Hematopoietic multipotent progenitor cell treated with erythropoietin and hydrocortisone succinate and interleukin-3 and kit ligand, for 17 days (in vitro differentiated cells): ENCODE results near the gene RHOD.

Experiments used
- DNase-seq: peaks from one replicate; pipeline ENCODE4 v3.0.0-alpha.2; 2015; ENCODE audit warnings: low spot score

The RHOD gene

GRCh38 chr11:67062526-67063373, 6.1 kb downstream of the RHOD start:
- no peak for DNase-seq

DNA sequence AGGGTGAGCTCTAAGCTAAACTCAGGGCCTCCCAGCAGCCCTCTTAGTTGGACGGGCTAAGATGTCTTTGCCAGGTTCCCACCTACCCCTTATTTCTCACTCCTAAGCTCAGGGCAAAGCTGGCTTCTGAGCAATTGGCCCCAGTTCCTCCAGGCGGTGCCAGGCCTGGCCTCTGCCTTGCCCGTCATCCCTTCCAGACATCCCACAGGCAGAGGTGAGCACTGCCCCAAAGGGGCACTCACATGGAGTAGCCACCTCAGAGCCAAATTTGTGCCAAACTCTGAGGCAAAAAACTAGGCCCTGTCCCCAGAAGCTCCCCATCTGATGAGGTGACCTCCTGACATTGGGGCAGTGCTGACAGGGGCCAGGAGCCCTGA, 9.7 kb downstream of the RHOD start:
- DNase-seq, result no peak

DNA sequence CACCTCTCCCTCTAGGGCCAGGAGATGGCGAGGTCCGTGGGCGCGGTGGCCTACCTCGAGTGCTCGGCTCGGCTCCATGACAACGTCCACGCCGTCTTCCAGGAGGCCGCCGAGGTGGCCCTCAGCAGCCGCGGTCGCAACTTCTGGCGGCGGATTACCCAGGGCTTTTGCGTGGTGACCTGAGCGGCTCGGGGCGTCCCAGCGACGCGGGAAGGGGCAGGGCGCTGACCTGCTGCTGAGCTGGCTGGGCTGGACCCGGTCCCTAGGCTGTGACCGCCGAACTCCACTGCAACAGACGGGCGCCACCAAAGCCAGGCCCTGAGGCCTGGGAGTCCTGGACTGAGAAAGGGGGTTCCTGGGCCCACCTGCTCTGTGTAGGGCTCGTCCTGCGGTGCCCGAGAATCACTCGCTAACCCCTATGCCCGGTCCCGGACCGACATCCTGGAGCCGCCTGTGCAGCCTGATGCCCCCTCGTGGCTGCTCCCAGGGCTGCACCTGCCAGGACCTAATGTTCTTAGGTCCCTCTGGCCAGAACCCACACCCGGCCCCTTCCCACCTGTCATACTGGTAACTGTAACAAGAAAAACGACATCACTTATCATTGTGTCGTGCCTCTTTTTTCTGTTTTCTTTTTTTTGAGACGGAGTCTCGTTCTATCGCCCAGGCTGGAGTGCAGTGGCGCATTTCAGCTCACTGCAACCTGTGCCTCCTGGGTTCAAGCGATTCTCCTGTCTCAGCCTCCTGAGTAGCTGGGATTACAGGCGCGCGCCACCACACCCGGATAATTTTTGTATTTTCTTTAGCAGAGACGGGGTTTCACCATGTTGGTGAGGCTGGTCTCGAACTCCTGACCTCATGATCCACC, 15.0 kb downstream of the RHOD start:
- peak; percentile 77 for DNase-seq

DNA sequence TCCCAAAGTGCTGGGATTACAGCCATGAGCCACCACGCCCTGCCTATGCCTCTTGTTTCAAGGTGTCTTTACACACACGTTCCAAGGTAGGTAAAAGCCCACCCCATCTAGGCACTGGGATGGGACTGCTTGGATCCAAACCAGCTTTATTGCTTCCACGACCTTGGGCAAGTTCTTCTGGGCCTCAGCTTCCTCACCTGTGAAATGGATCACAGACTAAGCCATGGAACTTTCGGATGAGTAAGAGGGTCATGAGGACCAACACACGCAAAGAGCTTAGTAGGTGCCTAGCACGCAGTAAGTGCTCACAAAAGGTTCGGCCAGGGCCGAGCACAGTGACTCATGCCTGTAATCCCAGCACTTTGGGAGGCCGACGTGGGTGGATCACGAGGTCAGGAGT, 15.6 kb downstream of the RHOD start:
- no peak for DNase-seq

GRCh38 chr11:67073908-67074307, 17.3 kb downstream of the RHOD start:
- DNase-seq, result no peak

- DNase-seq, result no peak
Observed at GRCh38 chr11:67076202-67076601, 19.6 kb downstream of the RHOD start.

- DNase-seq, result no peak
Observed at GRCh38 chr11:67079065-67079705, 22.5 kb downstream of the RHOD start.

GRCh38 chr11:67082071-67082791, 25.6 kb downstream of the RHOD start:
- peak; percentile 36 for DNase-seq

DNA sequence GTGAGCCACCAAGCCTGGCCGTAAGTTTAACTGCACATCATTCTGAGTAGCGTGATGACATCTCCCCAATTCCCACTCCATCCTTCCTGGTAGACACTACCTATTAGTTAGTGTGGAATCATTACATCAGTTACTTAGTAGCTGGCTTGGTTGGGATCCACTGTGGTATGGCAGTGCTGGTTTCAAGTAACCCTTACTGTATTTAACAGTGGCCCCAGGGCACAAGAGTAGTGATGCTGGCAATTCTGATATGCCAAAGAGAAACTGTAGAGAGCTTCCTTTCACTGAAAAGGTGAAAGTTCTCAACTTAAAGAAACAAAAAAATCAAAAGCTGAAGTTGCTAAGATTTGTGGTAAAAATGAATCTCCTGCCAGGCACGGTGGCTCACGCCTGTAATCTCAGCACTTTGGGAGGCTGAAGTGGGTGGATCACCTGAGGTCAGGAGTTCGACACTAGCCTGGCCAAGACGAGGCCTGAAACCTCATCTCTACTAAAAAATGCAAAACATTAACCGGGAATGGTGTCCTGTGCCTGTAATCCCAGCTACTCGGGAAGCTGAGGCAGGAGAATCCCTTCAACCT, 27.2 kb downstream of the RHOD start:
- no peak for DNase-seq

DNA sequence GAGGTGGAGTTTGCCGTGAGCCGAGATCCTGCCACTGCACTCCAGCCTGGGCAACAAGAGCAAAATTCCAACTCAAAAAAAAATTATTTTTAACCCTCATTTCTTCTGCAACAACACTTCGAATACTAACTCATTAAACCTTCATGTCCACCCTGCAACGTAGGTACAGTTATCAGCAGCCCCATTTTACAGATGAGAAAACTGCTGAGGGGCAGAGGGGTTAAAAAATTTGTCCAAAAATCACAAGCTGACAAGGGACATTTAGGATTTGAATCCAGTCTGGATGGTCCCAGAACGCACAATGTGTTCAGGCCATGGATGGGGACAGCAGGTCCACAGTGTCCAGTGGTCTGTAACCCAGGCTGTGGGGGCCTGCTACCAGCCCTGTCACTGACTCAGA, 29.0 kb downstream of the RHOD start:
- no peak for DNase-seq

DNA sequence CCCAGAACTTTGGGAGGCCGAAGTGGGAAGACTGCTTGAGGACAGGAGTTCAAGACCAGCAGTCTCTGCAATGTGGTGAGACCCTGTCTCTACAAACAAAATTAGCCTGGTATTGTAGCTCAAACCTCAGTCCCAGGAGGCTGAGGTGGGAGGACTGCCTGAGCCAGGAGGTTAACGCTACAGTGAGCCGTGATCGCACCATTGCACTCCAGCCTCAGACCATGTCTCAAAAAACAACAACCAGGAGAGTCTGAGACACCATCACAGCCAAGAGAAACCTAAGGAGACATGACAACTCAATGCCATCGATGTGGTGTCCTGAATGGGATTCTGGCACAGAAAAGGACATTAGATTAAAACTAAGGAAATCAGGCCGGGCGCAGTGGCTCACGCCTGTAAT, 34.1 kb downstream of the RHOD start:
- DNase-seq, result no peak

DNA sequence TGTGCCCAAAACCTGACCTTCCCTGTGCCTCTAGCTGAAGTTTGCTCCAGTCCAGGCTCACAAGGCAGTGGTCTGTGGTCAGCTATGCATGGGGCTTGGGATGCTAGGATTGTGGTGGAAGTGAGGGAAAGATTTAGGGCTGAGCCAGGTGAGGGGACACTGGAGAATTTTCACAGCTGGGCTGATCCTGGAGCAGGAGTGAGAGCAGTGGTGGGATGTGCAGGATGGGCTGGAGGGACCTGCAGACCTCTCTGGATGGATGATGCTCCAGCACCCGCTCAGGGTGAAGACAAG, 38.5 kb downstream of the RHOD start:
- no peak for DNase-seq

- no peak for DNase-seq
Observed at GRCh38 chr11:67098799-67099429, 42.3 kb downstream of the RHOD start.

DNA sequence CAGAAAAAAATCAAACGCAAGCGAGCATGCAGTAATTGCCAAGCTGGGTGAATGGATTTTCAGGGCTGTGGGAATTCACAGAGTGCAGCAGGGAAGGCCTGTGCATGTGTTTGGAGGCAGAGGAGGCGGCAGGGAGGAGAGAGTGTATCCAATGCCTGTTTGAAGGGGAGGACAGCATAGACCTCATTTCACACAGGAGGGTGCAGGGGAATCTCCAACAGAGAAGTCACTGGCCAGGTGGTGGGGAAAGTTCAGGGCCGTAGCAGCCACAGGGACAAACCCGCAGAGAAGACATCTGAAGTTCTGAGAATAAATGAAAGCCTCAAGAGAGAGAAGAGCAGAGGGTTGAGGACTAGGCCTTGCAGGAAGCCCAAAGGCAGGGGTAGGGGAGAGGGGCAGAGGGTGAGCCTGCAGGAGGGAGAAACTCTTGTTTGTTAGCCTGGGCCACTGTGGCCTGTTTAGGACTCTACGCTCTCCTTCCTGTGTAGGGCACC, 43.2 kb downstream of the RHOD start:
- no peak for DNase-seq

GRCh38 chr11:67102664-67103063, 46.0 kb downstream of the RHOD start:
- DNase-seq, result no peak

GRCh38 chr11:67105964-67106363, 49.3 kb downstream of the RHOD start:
- no peak for DNase-seq

DNA sequence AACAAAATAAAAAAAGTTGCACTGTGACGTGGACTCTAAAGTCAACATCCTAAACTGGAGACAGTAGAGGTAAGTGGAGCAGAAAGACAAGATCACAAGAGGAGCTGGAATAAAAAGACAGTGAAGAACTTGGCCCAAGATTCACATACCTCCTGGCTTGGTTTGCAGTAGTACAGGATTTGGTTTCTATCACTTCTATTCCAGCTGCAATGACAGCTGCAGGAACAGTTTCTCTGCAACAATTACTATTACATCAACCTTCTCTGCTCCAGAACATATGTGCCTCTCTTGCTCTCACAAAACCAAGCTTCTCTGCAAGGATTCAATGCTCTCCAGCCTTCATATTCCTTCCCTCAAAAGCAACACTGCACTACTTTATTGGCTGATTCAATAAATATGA, 54.6 kb downstream of the RHOD start:
- DNase-seq, result no peak

DNA sequence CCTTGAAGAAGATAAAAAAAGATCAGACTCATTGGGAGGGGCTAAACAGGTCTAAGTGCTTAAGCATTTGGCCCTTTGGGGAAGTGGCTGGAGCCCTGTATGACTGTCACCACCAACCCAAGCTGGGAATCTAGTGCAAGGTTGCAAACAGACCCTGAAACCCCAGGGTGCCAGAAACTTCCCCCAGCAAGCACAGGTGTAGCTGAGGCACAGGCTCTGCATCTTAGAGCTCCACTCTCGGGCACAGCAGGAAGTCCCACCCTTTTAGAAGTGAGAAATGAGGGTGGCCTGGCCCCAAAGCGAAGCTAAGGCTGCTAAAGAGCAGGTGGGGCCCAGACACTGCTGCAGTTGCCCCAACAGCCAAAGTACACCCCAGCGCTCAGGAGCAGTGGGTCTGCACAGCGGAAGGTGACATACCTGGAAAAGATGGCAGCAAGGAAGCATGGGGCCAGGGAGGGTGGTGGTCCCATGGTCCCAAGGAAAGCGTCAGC, 56.6 kb downstream of the RHOD start:
- DNase-seq, result no peak

DNA sequence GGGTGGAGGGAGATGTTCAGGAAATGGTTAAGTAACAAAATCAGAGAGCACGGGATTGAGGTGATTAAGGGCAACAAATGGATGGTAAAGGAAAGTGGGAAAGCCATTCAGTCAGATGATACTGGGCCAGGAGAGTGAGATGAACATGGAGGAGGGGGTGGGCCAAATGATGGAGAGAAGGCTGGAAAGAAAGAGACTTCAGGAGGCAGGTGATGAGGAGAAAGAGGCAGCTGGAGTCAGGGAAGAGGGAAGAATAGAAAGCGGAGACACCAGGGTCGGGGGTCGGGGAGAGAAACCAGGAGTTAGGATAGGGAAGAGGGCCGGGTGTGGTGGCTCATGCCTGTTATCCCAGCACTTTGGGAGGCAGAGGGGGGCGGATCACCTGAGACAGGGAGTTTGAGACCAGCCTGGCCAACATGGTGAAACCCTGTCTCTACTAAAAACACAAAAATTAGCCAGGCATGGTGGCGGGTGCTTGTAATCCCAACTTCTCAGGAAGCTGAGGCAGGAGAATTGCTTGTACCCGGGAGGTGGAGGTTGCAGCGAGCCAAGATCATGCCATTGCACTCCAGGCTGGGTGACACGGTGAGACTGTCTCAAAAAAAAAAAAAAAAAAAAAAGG, 57.7 kb downstream of the RHOD start:
- no peak for DNase-seq

DNA sequence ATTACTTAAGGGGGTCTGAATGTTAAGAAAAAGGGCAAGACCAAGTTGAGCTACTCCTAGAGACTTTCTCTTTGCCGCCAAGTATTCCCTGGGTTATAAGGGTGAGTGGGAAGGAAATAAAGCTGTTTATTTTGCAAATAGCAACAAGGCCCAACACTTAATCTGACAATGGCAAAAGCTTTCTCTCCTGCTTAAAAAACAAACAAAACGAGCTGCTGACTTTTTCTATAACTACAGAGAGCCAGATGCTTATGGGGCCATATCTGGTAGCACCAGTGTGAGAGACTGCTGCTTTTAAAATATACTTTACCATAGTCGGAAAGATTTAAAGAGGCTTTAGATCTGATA, 60.1 kb downstream of the RHOD start:
- DNase-seq, result no peak

DNA sequence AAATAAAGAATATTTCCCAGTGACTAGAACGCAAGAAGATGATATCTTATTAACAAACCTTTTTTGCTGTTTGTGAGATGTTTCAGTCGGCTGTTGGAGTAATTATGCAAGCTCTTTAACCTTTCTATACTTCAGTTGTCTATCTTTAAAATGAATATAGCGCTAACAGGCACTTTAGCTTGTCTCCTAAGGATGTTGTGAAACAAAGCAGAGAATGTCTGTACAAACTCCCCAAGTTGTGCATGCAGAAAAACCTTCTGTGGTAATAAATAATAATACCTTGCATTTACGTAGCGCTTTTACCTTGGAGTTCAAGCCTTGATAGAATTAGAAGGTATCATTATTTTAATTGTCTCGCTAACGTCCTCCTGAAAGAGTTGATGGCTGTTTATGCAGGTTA, 60.5 kb downstream of the RHOD start:
- no peak for DNase-seq
